Activated effector memory CD4-positive, alpha-beta T cell treated with Interleukin-2 at 50 U/mL for 16 hours (primary cell): ENCODE results near the gene TRAF2.

ENCODE experiments used
- DNase-seq: peaks from one replicate; pipeline ENCODE4 v3.0.0-alpha.2; 2020

Gene TRAF2

DNA sequence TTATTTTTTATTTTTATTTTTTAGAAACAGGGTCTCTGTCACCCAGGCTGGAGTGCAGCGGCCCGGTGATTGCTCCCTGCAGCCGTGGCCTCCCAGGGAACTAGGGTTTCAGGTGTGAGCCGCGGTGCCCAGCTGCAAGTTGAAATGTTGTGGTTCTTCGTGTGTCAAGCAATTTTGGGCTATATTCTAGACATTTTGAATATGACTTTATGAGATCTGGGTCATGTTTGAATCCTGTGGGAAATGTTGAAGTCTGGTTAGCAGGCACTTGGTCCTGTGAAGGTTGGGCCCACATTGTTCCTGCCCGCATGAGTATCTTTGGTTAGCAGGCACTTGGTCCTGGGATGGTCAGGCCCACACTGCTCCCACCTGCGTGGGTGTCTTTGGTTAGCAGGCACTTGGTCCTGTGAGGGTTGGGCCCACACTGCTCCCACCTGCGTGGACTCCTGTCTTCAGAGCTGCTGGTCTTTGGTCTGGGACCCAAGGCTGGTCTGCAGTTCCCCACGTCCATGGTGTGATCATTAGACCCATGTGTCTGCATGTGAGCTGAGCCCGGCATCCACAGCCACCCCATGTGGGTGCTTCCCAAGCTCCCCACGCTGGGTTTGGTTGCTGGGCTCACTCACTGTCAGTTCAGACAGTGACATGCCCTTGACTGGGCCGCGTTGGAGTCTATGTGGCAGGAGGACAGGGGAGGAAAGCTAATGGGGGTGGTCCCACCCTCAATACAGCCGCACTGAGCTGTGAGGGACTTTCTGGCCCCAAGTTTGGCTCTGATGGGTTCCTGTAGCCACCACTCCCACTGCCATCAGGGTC lies 51.1 kb downstream of the TRAF2 start:
- no peak for DNase-seq

DNA sequence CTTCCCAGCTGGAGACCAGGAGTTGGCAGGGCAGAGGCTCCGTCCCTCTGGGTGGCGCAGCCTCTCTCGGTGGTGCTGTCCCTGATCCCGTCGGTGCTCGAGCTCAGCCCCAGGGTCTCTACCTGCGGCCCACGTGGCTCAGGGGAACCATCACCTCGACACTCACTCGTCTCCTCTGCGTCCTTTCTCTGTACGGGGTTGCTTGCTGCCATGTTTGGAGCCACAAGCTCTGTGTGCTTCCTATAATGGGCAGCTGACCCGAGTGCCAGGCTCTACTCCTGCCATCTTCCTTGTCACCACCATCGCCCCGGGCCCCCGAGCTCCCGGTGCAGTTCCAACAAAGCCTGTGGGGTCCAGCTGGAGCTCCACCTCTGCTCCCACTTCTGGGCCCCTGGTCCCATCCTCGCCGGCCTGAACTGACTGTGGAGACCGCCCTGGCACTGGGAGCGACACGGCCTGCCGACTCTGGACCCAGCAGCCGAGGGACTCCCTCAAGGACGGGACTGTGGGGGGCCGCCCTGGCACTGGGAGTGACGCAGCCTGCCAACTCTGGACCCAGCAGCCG lies 53.2 kb downstream of the TRAF2 start:
- no peak for DNase-seq

DNA sequence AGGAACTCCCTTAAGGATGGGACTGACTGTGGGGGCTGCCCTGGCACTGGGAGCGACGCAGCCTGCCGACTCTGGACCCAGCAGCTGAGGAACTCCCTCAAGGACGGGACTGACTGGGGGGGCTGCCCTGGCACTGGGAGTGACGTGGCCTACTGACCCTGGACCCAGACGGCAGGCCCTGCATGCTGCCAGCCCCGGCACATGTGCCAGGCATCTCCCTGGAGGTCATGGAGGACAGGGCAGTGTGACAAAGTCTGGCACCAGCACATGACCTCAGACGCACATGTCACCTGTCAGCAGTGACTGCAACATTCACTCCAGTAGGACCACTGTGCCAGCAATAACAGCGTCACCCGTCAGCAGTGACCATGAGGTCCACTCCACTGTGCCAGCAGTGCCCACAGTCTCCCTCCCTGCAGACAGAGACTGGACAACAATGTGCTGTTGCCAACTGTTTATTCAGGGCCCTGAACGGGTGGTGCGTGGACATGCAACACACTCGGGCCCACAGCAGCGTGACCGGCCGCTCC lies 53.7 kb downstream of the TRAF2 start:
- DNase-seq = no peak

DNA sequence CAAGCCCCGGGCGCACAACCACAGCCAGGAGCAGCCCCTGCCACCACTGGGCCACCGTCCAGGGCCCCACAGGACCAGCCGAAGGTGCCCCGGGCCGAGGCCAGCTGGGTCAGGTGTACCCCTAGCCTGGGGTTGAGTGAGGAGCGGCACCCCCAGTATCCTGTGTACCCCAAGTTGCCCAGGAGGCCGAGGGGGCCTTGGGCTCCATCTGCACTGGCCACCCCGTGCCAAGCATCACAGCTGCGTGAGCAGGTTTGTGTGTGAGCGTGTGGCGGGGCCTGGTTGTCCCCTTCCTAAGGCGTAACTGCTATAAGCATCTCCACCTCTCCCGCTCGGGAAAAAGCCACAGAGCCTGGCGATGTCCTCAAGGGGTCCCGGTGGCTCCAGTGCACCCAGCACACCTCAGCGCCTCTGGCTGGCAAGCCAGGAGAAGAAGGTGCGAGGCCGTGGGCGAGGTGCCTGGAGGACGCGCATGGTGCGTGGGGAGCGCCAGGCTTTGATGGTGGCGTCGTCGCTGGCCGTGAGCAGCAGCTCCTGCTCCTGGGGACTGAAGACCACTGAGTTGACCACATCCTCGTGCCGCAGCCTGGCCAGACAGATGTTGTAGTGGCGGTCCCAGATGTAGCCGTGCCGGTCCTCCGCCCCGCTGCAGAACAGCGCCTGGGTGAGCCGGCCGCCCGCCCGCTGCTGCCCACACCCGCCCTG lies 54.4 kb downstream of the TRAF2 start:
- no peak for DNase-seq

DNA sequence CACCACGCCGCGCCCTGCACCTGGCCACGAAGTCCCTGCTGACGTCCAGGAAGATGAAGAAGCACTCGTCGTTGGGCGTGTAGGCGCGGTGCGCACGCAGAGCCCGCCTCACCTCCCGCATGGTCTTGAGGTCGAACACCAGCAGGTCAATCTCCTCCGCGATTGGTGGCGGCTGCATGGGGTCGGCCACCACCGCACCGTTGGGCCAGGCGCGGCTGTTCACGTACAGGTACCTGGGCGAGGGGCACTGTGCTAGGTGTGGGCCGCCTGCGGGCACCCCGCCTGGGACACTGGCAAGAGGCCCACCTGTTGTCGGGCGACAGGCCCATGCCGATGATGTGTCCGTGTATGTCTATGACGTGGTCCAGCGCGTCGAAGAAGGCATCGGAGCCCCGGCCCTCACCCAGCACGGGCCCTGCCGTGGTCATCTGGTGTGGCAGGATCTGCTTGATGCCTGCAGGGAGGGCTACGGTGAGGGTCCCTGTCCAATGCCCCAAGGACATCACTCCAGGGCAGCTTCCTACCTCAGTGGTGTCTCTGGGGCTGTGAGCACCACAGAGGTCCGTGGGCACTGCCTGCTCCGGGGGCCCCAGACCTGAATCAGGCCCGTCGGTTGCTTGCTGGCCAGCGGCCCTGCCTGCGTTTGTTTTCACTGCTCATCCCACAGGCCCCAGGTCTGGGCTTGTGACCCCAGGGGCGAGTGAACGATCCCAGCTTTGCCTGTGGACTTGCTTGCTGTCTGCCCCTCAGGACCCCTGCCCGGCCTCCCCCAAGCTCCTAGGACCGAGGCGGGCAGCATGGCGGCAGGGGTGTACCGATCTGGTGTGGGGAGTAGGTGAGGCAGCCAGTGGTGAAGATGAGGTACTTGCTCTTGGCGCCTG lies 55.2 kb downstream of the TRAF2 start:
- DNase-seq = no peak

DNA sequence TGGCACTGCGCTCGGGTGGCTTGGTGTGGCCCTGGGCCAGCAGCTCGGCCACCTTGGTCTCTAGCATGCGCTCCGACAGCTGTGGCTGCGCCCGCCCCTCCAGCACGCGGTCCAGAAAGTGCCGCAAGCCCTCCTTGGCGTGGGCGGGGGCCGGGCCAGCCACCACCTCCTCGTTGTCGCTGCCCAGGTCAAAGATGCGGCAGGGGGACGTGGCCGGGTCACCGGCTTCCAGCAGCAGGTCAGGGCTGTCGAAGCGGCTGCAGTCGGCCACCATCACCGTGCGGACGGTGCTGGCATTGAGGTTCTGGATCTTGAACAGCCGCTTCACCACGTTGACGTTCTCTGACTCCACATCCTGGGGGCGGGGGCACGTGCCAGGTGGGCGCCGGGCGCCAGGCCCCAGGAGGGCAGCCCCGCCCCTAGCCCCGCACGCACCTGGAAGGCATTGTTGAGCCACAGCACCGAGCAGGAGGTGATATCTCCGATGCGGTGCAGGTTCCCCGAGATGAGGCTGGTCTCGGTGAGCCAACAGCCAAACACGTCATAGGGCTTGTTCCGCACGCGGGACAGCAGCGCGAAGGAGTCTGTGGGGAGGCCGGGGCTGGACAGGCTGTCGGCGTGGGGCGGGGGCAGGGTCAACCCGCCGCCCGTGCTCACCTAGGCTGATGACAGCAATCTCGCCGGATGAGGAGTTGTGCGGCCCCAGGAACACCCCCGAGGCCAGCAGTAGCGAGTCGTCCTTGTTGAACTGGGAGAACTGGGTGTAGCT lies 56.0 kb downstream of the TRAF2 start:
- DNase-seq = no peak

DNA sequence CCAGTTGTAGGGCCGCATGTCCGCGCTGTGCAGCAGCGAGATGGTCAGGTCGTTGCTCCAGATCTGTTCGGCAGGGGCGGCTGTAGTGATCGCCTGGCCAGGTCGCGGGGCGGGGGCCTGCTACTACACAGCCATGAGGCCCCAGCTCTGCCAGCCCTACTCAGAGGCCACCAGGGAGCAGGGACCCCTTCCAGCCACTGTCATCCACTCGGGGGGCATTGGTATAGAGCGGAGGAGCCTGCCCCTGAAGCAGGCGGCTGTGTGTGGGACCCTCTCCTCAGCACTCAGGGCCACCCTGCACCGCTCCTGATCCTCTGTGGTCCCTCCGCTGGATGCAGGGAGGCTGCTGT lies 56.5 kb downstream of the TRAF2 start:
- no peak for DNase-seq

DNA sequence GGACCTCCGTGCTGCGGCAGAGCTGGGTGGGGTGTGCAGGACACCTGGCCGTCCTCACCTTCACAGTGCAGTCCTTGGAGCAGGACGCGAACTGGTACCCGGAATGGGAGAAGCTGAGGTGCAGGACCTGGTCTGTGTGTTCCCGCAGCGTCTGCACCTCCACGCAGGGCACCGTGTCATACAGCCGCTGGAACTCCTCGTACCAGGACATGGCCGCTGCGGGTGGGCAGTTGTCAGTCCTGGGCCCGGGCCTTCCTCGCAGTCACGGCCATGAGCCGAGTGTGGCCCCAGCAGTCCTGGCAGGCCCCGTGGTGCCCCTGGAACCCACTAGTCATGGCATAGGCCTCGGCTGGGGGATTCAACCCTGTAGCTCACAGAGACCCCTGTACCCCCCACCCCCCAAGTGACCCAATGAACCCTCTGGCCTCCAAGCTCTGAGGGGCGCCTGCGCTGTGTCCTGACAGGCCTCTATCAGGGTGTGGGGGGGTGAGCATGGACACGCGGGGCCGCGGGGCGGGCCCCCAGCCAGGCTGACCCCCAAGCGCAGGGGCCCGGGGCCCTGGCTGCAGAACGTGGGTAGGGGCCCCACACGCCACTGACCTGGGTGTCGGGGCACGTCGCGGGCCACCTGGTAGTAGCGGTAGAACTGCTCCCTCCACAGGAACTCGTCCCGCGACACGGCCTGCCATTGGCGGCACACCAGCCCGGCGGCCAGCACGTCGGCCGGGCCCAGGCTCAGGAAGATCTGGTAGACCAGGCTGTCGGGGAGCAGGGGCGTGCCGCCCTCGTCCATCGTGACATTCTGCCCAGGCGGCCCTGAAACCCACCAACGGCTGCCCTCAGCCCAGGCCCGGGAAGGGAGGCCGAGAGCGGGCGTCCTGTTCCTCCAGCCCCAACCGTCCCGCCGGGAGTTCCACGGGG lies 57.2 kb downstream of the TRAF2 start:
- DNase-seq = no peak

DNA sequence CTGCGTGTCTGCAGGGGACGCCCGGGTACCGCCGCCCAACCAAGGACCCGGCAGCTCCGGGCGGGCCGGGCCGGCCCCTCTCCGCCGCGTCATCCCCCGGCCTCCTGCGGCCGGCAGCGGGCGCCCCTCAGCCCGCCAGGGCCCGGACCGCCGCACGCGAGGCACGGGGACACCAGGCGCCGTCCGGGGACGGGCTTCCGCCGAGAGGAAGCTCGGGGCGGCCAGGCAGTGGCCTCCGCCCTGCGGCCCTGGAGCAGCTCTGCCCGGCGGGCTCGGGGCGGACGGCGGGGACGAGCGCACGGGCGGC lies 57.8 kb downstream of the TRAF2 start:
- no peak for DNase-seq

DNA sequence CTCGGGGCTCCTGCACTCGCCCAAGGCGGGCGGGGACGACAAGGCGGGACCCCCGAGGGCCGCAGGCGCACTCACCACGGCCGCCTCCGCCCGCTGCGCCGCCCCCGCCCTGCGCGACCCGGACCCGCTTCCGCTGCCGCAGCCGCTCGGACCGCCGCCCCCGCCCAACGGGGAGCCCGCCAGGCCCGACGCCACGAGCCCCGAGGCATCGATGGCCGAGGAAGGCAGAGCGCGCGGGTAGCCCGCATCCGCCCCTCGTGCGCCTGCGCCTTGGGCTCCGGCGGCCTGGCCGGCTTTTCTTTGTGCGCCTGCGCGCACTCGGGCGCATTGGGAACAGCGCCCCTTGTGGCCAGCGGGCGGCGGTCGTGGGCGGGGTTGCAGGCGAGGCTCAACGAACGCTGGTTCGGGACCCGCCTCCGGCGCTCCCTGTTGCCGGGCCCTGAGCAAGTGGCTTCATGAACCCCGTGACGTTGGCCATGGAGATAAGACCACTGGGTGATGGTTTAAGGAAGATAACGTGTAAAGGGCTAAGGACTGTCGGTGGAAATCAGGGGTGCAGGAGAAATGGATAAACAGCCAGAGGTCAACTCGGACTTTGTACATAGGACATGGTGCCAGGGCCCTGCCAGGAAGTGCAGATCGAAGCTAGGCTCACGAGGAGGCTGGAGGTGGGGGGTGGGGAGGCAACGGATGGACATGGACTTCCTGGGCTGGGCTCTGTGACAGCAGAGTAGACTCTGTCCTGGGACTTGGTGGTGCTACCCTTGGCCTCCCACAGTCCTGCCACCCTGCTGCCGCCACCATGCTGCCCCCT lies 58.4 kb downstream of the TRAF2 start, which contains the start of the genes C8G and FBXW5:
C8G (plus strand) TSS at position 725 of the 814 bp plus-strand sequence; CDS start at position 803, 78 bp downstream.
FBXW5 (minus strand) TSS at position 220 of the 814 bp plus-strand sequence. CDS start 655 bp downstream, outside the sequence.
- peak; percentile 94 for DNase-seq

DNA sequence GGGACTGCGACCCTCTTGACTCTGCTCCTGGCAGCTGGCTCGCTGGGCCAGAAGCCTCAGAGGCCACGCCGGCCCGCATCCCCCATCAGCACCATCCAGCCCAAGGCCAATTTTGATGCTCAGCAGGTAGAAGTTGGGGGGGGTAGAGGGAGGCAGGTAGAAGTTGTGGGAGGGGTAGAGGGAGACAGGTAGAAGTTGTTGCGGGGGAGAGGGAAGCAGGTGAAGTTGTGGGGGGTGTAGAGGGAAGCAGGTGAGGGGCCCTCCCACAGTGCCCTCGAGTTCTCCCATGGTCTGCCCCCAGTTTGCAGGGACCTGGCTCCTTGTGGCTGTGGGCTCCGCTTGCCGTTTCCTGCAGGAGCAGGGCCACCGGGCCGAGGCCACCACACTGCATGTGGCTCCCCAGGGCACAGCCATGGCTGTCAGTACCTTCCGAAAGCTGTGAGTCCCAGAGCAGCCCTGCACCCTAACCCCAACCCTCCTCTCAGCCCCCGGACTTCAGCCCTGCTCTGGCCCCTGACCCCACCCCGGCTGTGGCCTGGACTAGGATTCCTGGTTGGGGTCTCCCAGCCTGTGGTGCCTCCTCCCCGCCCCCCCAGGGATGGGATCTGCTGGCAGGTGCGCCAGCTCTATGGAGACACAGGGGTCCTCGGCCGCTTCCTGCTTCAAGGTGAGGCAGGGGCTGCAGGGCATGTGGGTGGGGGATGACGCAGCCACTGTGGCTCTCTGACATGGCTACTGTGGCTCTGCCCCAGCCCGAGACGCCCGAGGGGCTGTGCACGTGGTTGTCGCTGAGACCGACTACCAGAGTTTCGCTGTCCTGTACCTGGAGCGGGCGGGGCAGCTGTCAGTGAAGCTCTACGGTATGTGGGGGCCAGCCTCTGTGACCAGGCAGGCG lies 59.3 kb downstream of the TRAF2 start:
- DNase-seq = no peak

DNA sequence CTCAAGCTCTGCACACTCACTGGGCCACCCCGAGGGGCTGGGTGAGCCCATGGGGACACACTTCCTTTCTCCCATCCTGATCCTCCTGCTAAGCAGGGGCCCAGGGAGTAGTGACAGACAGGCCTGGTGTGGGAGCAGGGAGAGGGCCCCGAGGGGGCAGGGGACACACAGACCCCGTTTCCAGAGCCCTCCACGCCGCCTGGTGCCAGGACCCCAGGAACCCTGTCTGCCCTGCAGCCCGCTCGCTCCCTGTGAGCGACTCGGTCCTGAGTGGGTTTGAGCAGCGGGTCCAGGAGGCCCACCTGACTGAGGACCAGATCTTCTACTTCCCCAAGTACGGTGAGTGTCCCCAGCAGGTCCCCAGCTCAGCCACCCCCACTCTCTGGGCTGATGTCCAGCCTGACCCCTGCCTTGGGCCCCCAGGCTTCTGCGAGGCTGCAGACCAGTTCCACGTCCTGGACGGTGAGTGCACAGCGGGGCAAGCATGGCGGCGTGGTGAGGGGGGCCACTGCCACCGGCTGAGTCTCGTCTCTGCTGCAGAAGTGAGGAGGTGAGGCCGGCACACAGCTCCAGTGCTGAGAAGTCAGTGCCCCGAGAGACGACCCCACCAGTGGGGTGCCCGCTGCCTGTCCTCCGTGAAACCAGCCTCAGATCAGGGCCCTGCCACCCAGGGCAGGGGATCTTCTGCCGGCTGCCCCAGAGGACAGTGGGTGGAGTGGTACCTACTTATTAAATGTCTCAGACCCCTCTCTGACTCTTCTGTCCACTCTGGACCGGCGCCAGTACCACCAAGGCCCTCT lies 60.1 kb downstream of the TRAF2 start:
- no peak for DNase-seq

DNA sequence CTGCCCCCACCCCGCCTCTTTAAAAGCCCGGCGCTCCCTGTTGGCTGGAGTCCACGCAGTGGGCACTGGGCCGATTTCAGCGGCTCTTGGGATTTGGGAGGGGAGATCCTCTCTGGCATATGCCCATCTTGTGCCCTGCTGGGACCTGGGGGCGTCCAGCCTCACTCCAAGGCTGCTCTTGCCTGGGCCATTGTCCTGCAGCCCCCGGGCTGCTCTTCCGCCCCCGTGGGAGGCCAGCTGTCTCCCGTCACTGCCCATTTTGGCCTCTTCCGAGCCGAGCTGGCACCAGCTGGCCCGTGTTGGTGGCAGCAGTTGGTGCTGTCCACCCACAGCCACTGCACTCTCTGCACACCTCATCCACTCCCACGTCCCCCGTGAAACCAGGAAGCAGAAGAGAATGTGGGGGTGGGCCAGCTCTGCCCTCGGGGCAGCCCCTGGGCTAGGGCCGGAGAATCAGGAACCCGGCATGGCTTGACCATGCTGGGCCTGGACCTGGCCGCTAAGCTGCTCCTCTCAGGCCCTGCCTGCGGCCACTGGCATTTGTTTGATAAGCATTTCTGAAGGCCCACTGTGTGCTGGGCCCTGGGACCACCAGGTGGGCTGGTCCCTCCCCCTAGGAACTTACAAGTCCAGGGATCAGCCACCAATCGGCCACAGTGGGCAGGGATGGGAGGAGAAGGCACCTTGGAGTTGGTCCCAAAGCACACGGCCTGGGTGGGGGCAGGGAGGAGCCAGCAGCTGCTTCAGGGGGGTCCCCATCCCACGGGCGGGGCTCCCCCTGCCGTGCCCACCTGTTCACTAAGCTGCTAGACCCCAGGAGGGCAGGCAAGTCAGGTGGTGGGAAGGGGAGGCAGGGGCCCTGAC lies 60.9 kb downstream of the TRAF2 start:
- DNase-seq = no peak

DNA sequence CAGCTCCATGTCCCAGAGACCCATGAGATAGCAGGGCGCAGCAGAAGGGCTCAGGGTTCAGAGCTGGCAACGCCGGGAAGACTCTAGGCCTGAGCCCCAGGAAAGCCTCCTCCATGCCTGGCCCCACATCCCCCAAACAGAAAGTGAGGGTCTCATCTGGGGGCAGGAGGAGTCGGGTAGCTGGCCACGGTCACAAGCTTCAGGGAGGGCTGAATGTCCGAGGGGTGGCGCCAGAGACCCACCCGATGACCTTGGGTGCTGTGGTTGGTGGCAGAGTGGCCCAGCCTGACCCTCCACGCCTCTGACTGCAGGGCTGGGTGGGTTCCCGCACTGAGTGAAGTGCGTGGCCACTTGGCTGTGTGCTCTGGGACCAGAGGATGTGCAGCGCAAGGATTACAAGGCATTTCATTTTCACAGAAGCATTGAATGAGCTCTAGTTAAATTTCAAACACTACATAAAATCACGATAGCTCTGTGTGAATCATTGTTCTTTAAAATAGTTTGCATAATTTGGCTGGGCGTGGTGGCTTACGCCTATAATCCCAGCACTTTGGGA lies 61.7 kb downstream of the TRAF2 start:
- DNase-seq = no peak

DNA sequence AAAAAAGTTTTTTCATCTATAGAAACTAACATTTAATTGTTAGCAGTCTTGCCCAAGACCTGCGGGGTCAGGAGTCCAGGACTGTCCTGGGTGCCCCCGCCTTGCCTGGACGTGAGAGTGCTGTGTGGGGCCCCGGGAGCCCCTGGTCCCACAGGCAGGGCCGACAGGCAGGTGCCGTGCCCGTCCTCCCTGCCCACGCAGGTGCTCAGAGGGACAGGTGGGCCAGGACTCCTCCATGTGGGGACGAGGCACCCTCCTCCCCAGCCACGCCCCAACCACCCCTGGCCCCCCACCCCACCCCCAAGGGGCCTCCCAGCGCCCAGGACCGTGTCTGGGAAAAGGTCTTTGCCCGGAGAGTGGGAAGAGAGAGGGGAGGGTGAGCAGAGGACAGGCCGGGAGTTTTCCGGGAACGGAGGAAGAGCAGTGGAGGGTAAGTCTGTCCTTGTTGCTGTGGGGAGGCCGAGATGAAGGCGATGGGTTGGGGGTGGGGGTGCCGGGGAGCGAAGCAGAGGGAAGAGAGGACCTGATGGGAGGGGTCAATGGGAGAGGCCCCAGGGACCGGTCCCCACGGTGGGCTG lies 63.0 kb downstream of the TRAF2 start:
- DNase-seq = no peak
